Osteocyte (in vitro differentiated cells): Measurements from ENCODE around the gene NTS. TPM values are rescaled to one million over a fixed set of nuclear protein-coding genes. Genes with fewer than 3 reads are reported as not detected.

ENCODE experiments used
- DNase-seq: peaks from one replicate; pipeline ENCODE4 v3.0.0; 2021; ENCODE audit warnings: mixed read lengths; ENCODE audit not compliant: unreplicated experiment; ENCODE audit errors: extremely low spot score
- H3K27ac Mint-ChIP-seq: one replicate; pipeline ENCODE4 v1.8.0; 2021; ENCODE audit warnings: mild to moderate bottlenecking, mixed read lengths; ENCODE audit not compliant: unreplicated experiment
- H3K27me3 Mint-ChIP-seq: one replicate; pipeline ENCODE4 v1.8.0; 2021; ENCODE audit warnings: mixed read lengths; ENCODE audit not compliant: unreplicated experiment
- H3K36me3 Mint-ChIP-seq: one replicate; pipeline ENCODE4 v1.8.0; 2021; ENCODE audit warnings: mixed read lengths; ENCODE audit not compliant: unreplicated experiment
- H3K4me1 Mint-ChIP-seq: one replicate; pipeline ENCODE4 v1.8.0; 2021; ENCODE audit warnings: mixed read lengths; ENCODE audit not compliant: unreplicated experiment
- H3K4me3 Mint-ChIP-seq: one replicate; pipeline ENCODE4 v1.8.0; 2021; ENCODE audit warnings: mild to moderate bottlenecking, moderate library complexity, mixed read lengths; ENCODE audit not compliant: unreplicated experiment
- H3K9me3 Mint-ChIP-seq: one replicate; pipeline ENCODE4 v1.8.0; 2021; ENCODE audit warnings: mixed read lengths; ENCODE audit not compliant: unreplicated experiment
- CTCF ChIP-seq: fragments of 200-600 bp; sonication (generic); IDR thresholded peaks from 2 replicates; pipeline ENCODE4 v1.5.0; 2021; ENCODE audit warnings: antibody characterized with exemption, mild to moderate bottlenecking, moderate library complexity
- total RNA-seq: library from RNA; stranded (reverse); gene quantifications from 2 replicates; pipeline ENCODE4 v1.2.1, GENCODE V29; 2021

Gene NTS
- total RNA-seq, 1 donor from 2014 or later: not detected

DNA sequence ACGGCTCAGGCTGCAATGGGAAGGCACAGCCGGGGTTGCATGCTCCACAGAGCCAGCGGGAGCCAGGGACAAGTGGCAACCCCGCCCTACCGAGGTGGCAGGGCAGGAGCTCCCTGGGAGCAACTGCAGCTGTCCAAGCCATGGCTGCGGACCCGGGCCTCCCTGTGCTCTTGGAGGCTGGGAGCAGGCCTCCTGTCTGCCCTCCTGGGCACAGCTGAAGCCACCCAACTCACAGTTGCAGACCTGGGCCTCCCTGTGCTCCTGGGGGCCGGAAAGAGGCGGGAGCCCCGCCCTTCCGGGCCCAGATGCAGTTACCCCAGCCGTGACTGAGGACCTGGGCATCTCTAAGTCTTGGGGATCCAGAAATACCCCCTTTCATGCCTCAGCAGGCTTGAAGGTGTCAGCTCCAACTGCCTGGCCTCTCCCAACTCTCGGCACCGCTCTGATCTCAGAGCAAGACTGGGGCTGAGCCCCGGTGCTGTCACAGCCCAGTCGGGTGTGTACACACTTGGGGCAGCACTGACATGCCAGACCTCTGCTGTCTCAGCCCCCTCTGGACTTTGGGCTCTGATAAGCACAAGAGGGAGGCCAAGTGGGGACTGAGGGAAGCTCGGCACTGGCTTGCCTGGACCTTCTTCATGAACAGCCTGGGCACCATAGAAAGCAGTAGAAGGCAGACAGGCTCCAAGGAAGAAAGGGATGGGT lies 30.3 kb upstream of the NTS start:
- no peaks in the 10 kb centered on the region for H3K4me1 Mint-ChIP-seq
- no peaks in the 10 kb centered on the region for H3K36me3 Mint-ChIP-seq
- no peak overlapping the region for H3K4me3 Mint-ChIP-seq
- no peak for TF ChIP-seq CTCF
- no peaks in the 10 kb centered on the region for H3K9me3 Mint-ChIP-seq
- H3K27ac Mint-ChIP-seq: no peak overlapping the region
- DNase-seq: no peak
- H3K27me3 Mint-ChIP-seq: no peaks in the 10 kb centered on the region

DNA sequence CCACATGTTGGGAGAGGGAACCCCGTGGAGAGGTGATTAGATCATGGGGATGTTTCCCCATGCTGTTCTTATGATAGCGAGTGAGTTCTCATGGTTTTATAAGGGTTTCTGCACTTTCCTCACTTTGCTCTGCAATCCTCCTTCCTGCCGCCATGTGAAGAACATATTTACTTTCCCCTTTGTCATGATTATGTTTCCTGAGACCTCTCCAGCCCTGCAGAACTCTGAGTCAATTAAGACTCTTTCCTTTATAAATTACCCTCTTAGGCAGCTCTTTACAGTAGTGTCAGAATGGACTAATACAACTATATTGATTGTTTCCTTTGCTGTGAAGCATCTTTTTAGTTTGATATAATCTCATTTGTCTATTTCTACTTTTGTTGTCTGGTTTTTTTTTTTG lies 24.8 kb upstream of the NTS start:
- Mint-ChIP-seq H3K27ac (no peak overlapping the region), H3K4me1 (no peaks in the 10 kb centered on the region), H3K4me3 (no peak overlapping the region), H3K36me3 (no peaks in the 10 kb centered on the region), H3K9me3 (no peaks in the 10 kb centered on the region), H3K27me3 (peaks cover 4% of the 10 kb centered on the region)
- no peak for TF ChIP-seq CTCF
- DNase-seq: no peak

- Mint-ChIP-seq H3K4me1 (no peaks in the 10 kb centered on the region), H3K4me3 (no peak overlapping the region), H3K9me3 (no peaks in the 10 kb centered on the region), H3K27me3 (peaks cover 3% of the 10 kb centered on the region), H3K27ac (no peak overlapping the region), H3K36me3 (no peaks in the 10 kb centered on the region)
- DNase-seq: no peak
- TF ChIP-seq CTCF: no peak
Observed at GRCh38 chr12:85855305-85855704, 18.8 kb upstream of the NTS start.

DNA sequence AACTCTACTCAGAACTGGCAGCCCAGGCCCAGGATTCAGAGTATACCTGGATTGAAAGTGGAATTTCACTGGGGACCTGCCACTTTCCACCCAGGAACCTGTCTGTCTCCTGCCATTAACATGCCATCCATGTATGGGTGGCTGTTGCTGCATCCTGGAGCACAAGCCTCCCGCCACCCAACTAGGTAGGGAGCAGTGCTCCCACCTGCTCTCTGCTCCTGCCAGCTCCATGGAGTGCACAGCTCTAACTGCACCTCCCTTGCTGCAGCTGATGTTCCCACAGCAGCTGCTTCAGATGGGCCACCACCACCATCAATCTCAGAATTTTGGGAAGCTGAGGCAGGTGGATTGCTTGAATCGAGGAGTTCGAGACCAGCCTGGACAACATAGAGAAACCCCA lies 17.1 kb upstream of the NTS start:
- H3K27me3 Mint-ChIP-seq: peaks cover 4% of the 10 kb centered on the region
- H3K4me3 Mint-ChIP-seq: no peak overlapping the region
- no peak overlapping the region for H3K27ac Mint-ChIP-seq
- H3K4me1 Mint-ChIP-seq: no peaks in the 10 kb centered on the region
- no peaks in the 10 kb centered on the region for H3K36me3 Mint-ChIP-seq
- H3K9me3 Mint-ChIP-seq: no peaks in the 10 kb centered on the region
- no peak for DNase-seq
- TF ChIP-seq CTCF: no peak

- Mint-ChIP-seq H3K4me3 (no peak overlapping the region), H3K27ac (no peak overlapping the region), H3K4me1 (no peaks in the 10 kb centered on the region), H3K36me3 (no peaks in the 10 kb centered on the region), H3K27me3 (peaks cover 36% of the 10 kb centered on the region), H3K9me3 (no peaks in the 10 kb centered on the region)
- no peak for TF ChIP-seq CTCF
- no peak for DNase-seq
Observed at GRCh38 chr12:85865890-85866289, 8.2 kb upstream of the NTS start.
